Stimulated activated CD4-positive, alpha-beta T cell treated with anti-CD3 and anti-CD28 coated beads, TNF-alpha, amount 100 ng/mL, for 48 hours (primary cell): ENCODE measurements around the gene TNNT2.
A peak's percentile ranks its signal among the peaks of the same experiment; 100 is the strongest.

ENCODE experiments used
- DNase-seq, 3 donors: peaks; one replicate each; pipeline ENCODE4 v3.0.0-alpha.2; 2020; ENCODE audit warnings: low read depth in 3 of 3

TNNT2 gene

DNA sequence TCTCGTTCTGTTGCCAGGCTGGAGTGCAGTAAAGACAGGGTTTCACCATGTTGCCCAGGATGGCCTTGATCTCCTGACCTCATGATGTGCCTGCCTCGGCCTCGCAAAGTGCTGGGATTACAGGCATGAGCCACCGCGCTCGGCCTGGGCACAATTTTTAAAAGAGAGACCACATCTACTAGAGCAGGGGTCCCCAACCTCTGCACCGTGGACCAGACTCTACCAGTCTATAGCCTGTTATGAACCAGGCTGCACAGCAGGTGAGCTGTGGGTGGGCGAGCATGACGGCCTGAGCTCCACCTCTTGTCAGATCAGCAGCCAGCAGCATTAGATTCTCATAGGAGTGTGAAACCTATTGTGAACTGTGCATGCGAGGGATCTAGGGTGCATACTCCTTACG, 20.8 kb downstream of the TNNT2 start:
- DNase-seq = no peak

DNA sequence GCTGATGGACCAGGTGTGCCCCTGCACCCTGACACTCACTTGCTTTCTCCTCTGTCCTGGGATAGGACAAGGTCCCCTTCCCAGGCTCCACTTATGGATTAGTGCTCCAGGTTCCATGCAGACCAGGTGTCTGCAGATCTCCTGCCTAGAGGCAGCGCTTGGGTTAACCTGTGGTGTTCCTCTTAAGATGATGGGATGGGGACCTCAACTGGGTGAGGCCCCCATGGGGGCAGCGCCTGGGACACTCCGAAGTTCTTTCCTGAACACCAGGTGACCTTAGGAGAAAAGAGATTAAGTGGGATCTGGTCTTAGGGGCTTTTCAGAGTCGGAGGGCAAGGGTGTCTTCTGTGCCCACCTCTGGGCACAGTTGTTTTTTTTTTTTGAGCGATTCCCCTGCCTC, 21.2 kb downstream of the TNNT2 start:
- DNase-seq = no peak

DNA sequence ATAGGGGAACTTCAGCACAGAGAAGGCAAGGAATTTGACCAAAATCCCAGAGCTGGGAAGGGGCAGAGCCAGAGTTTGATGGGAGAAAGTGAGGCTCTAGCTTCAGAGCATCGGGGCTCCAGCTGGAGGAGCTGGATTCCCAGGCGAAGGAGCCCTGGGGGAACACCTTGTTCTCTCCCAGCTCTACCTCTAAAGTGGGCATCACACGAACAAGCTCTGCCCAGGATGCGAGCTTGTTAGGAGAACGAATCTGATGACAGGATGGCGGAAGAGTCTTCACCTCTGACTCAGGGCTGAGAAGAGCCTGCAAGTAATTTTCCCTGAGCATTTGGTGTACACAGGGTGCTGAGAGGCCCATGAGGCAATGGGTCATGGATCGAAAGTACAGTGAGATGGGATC, 22.0 kb downstream of the TNNT2 start:
- no peak for DNase-seq

DNA sequence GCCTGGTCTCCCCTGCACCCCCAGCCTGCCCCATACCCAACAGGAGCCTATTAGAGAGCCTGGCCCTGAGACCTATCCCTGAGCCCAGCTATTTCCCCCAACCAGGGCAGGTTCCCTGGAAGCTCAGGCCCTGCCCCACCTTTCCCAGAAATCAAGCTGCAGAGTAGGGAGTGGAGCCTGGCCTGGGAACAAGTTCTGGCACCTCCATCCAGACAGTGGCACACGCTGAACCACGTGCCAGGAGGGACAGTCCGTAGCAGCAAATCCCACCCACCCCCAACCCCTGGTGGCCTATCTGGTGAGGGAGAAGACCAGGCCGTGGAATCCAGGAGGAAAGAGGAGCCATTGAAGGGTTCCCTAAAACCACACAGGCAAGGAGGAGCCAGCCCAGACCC, 22.6 kb downstream of the TNNT2 start:
- no peak for DNase-seq

DNA sequence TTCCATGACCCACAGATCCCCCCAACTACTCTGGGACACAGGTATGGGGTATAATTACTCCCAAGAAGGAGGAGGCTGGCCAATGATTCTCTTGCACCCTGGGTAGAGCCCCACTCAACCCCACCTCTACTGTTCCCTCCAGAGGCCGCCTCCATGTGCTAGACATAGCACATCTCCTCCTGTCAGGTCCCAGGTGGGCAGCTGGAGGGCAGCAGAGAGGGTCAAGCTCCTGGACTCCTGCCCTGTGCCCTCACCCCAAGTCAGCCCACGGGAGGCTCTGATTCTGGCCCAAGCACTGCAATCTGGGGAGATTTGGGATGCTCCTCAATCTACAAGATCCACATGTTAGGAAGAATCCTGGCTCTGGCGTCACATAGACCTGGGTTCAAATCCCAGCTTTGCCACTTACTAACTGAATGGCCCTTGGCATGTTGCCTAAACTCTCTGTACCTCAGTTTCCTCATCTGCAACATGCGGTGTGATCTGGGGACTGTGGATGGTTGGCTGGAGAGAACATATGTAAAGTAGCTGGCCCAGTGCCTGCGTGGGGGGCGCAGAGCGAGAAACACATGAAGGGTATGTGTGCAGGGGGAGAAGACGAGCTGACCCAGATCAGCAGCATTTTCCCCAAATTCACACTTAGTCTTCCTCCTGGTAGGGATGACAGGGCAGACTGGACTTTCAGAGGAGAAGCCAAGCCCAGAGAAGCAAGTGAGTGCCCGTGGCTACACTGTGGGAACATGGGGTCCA, 23.2 kb downstream of the TNNT2 start:
- DNase-seq = no peak

DNA sequence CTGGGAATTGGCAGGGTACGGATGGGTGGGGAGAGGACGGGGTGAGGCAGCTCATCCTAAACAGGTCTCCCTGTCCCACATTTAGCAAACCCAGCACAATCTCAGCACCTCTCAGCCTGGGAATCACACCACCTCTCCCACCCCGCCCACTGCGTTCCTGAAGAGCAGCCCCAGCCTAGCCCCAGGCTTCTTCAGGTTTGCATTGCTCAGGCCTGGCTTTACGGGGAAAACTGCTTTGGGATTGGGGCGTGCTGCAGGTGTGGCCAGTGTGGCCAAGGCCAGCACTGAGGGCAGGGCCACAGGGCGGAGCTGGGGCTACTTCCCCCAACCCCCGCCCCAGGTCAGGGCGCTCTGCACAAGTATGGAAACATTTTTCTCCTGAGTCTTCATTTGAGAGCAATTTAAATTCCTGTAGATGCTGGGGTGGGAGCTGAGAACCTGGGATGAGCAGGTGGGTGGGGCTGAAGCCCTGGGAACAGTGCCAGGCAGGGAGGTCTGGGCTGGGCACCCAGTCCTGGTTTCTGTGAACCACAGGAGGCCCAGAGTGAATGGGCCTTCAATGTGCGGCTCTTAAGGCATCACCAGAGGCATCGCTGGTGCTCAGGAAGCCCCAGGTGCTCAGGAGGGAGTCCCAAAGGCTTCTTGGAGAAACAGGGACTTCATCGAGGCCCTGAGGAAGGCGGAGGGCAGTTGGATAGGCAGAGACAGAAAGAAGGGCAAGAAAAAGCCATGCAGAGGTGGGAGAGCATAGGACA, 24.1 kb downstream of the TNNT2 start:
- DNase-seq = no peak

DNA sequence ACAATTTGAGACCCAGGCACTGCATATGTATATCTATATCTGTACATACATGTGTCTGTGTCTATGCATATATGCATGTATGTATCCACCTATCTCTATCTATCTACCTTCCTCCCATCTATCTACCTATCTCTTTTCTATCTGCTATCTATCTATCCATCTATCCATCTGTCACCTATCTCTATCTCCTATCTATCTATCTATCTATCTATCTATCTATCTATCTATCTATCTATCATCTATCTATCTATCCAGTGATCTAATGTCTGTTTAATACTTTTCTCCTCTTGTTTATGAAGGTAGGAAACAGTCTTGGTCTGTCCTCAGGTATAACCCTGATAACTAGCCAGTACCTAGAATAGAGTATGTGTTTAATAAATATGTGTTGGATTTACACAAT, 25.9 kb downstream of the TNNT2 start:
- DNase-seq = no peak

DNA sequence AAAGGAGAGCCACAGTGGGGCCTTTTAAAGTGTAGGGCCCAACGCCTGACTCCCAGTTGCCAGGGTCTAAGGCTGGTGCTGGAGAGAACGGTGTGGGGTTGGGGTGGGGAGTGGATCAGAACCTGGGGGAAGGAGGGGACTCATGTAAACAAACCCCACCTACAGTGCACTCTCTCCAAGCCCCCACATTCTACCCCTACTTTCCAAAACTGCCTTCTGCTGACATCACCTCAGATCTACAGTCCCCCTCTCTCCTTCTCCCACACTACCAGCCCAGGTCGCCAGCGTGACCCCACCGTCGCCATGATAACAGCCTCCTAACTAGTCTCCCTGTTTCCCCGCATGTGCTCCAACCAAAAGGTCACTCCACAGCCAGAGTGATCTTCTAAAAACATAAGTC, 26.6 kb downstream of the TNNT2 start:
- no peak for DNase-seq

DNA sequence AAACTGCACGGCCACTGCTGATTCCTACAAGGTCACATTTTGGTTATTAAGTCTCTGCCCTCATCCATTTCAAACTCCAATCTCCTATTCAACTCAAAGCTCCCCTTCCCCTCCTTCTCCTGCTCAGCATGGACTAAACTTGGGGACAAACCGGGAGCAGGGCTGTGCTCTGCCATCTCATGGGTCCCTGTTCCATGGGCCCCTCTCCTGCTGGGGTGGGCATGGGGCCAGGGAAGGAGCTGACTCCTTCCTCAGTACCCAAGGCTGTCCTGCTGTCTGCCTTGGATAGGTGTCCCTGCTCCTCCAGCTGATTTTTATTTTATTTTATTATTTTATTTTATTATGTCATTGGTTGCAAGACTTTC, 27.1 kb downstream of the TNNT2 start:
- DNase-seq = no peak

DNA sequence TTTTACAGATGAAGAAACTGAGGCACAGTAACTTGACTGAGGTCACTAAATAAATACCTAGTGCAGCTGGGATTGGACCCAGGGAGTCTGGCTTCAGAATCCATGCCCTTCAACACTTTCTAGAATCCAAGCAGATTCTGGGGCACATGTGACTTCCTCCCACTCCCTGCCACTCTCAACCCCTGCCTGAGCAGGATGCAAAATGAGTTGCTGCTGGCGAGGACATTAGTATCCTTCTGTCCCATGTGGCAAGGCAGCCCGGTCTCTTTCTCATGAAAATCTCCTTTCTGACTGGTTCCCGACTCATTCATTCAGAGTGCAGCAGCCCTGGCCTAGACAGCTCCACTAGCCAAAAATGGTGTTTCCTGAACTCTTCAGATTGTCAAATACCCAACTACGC, 28.4 kb downstream of the TNNT2 start:
- no peak for DNase-seq

DNA sequence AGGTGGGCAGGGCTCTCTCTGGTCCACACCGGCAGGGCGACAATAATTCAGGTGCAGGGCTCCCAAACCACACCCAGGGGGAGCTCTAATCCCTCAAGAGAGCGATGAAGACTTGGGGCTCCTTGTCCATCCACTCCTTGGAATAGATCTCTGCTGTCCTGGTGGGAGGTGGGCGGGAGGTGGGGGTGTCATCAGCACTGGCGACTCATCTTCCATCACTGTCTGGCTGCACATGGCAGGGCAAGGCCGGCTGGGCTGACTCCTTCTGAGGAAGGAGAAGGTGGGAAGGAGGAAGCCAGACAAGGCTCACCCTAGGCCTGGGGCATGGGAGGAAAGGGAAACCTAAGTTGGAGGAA, 29.3 kb downstream of the TNNT2 start:
- peak in 2 of 3 donors; percentile 6 to 13 for DNase-seq

DNA sequence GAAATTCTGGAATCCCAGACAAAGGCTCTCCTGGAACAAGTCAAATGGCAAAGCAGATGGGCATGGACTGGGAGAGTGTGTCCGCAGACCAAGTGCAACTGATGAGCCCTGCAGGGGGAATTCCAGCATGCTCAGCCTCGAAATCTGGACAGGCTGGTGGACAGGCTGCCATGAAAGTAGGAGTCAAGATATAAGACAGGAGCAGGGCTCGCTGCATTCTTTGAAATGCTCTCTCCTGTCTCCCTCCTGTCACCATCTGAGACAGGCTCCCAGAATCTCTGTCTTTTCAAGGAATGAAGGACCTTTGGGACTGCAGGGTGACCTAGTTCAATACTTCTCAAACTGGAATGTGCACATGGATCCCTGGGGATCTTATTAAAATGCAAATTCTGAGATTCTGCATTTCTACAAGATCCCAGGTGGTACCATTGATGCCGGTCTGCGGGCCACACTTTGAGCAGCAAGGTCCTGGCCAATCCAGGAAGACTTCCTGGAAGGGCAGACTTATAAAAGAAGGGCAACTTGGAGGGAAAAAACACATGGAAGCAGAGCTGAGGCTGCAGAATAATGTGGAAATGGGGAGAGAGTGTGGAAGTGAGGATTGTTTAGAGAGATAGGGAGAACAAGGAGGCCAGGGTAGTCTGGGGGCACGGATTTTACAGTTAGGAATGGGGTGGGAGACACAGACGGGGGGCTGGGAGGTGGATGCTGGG, 29.8 kb downstream of the TNNT2 start:
- DNase-seq = no peak

DNA sequence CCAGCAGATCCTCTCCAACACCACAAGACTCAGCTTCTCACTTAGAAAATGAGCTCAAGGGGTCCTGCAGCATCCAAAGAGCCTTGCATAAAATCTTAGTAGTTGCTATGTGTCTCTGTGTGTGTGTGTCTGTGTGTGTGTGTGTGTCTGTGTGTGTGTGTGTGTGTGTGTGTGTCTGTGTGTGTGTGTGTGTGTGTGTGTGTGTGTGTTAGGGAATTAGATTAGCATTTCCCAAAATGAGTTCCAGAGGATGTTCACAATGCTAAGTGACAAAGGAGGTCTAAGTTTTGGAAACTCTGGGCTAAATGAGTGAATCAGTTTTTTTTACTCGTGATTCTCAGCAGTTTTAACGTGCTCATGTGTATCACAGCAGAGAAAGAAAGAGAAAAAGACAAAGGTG, 30.5 kb downstream of the TNNT2 start:
- no peak for DNase-seq

DNA sequence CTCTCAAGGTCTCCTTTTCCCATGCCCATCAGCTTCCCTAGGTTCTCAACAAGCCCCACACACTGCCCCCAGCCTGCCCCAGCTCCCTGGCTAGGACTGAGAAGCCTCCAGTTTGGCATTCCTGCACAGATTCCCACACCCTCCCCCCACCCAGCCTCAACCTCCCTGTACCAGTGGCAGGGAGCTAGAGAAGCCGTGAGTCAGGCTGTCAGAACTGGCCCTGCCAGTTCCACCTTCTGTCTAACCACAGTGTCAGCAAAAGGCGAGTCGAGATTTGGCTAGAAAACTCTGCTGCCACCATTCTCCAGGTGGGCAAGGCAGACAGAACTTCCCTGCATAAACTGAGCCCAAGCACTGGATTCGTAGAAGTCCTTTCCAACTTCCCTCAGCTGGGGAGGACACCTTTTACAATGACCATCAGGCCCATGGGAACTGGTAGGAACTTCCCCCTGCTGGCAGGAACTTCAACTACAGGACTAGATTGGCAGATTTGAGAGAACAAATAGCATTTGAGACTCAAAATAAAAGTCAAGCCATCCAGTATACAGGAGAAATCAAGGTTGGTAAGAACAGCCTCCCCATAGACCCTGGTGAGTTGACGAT, 31.0 kb downstream of the TNNT2 start:
- DNase-seq = no peak

DNA sequence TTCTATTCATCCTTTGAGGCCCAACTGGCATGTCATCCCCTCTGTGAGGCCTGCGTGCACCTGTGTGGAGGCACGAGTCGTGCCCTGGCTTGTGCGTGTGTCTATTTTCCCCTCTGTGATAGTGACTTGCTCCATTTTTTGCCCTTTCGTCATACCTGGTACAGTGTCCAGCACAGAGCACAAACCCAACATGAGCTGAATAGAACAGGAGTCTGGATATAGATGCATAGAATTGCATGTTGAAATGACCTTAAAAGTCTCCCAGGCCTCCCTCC, 32.5 kb downstream of the TNNT2 start:
- no peak for DNase-seq

DNA sequence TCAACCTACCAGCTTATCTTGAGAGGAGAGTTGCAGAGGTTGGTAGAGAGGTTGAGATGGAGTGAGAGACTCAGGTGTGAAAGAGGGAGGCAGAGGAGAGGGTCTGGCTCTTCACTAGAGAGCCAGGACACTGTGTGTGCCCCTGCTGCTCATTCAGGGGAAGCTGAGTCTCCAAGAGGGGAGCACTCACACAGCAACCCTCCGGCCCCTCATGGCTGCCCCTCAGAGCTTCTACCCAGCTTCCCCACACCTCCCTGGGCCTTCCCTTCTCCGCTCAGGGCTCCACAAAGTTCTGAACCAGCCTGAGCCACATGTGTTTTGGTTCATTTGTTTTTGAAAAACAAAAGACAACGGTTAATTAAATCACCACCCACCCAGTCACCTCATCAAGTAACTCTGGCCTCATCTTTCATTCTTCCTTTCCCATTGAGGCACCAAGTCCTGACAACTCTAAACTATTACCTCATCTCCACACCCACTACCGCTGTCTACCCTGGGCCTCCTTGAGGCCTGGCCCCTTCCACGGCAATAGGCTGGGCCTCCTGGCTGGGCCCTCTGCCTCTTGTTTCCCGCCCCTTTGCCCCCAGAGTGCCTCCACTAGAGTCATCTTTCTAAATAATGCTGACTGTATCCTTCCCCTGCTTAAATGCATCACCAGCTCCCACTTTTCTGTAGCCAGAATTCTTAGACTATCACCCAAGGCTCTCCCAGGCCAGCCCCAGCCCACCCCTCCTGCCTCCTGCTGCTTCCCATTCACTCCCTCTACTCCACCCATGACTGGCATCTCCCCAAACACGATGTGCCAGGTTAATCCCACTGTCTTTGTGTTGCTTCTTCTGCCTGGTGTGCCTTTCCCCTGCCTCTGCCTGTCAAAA, 33.0 kb downstream of the TNNT2 start:
- DNase-seq = no peak

DNA sequence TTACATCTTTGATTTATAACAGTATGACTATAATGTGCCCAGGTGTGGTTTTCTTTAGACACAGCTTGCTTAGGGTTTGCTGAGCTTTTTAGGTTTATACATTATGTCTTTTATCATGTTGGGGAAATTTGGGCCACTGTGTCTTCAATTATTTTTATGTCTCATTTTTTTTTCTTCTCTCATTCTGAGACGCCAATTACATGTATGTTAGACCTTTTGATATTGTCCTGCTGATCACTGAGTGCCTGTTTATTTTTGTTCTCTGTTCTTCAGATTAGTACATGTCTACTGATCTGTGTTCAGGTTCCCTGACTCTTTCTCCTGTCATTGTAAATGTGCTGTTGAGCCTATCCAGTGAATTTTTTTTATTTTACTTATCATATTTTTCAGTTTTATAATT, 36.1 kb downstream of the TNNT2 start:
- DNase-seq = no peak

DNA sequence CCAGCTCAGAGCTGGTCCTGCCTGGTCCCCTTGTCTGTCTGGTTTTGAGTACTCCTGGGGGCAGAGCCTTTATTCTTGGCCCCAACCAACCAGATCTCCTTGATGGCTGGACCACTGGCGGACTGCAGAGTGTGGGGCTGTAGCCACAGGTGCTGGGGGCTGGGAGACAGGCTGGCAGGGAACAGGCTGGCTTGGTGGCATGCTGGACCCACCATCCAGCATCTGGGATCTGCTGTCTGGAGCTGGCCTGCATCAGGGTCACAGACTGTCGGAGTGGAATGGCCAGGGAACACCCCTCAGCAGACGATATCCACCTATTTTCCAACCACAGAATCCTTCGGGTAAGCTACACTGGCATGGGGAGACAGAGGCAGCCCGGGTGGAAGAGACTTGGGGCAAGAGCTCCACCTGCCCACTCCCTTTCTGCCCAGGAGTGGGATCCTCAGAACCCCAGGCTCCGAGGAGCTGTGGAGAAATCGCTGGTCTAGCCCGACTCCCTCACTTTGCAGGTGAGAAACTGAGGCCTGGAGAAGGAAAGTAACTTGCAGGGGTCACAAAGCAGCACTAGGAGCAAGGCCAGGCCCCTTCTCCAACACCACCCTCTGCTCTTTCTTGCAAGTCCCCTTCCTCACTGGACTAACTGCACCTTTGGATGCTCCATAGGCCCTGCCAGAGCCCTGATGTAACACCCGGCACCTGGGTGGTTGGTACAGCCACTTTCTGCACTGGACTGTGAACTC, 40.6 kb downstream of the TNNT2 start:
- DNase-seq = no peak

DNA sequence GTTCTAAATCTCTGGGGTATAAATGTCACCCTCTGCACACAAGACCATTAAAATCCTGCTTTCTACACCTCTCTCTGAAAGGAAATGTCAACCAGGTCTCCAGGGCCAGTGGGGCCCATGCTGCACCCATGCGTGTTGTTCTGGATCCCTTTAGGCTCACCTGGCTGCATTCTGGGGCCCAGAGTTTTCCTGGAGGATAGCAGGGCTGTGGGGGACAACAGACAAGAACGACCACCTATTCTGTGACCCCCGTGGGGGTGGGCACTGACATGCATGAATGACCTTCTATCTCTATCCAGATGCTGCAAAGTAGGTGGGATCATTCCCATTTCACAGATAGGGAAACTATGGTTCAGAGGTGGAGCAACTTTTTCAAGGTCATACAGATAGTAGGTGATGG, 41.6 kb downstream of the TNNT2 start:
- no peak for DNase-seq

DNA sequence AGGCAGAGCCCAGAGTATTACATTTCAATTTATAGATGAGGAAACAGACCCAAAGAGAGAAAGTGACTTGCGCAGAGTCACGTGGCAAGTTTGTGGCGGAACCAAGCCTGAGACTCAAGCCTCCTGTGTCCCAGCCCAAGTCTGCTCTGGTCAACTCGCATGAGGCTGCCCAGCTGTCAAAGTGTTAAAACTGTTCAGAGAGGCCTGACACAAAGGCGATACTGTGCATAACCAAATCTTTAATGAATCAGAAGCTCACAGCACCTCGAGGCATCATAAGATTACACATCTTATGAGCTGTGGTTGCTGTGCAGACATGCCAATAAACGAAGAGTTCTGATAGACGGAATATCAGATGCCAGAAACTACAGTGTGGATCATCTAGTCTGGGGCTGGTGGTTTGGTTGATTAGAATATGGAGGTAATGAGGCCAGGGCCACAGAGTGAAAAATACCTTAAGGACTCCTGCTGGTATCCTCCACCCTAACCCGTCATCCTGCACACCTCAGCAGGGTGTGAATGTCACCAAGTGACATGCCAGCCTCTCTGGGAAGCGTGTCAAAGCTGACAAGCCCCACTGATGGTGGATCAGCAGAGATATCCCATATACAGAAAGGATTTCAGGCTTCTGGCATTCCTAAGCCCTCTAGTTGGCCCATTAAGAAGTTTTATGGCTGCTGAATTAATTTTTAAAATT, 42.2 kb downstream of the TNNT2 start:
- no peak for DNase-seq
